ENCODE measurements around the gene OGT.
"Not testable (repeated sequence)": the region's sequence is repeated elsewhere in the genome, so short reads cannot be mapped to it uniquely, and the experiment has no call there.

Gene OGT

DNA sequence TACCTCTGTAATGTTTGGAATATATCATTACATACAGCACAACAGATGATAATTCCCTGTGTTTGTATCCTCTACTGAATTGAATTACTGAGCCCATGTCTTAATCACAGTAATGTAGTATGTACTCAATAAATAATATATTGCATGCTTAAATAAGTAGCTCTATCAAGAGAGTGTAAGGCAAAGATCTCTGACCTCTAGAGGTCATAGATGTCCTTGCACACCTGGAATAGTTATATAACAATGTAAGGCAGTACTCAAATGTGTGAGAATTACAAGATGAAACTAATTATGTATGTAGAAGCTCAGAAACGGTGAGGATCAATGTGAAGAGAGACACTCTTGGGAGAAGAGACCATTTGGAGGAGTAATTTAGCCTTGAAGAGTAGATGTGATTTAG is 31.0 kb downstream of the OGT start:
- TF ChIP-seq, protein P1, sequence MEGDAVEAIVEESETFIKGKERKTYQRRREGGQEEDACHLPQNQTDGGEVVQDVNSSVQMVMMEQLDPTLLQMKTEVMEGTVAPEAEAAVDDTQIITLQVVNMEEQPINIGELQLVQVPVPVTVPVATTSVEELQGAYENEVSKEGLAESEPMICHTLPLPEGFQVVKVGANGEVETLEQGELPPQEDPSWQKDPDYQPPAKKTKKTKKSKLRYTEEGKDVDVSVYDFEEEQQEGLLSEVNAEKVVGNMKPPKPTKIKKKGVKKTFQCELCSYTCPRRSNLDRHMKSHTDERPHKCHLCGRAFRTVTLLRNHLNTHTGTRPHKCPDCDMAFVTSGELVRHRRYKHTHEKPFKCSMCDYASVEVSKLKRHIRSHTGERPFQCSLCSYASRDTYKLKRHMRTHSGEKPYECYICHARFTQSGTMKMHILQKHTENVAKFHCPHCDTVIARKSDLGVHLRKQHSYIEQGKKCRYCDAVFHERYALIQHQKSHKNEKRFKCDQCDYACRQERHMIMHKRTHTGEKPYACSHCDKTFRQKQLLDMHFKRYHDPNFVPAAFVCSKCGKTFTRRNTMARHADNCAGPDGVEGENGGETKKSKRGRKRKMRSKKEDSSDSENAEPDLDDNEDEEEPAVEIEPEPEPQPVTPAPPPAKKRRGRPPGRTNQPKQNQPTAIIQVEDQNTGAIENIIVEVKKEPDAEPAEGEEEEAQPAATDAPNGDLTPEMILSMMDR (IDR thresholded peaks at IDR 0.05; ENCODE audit: low read depth, low read length, missing control alignments) = no peak
- DNase-seq (ENCODE audit: low read depth) = no peak
- no peak overlapping the region for H3K4me3 ChIP-seq (ENCODE audit: low read depth, low read length)
- in situ Hi-C loops (cut with HindIII; ENCODE audit: low sequenced_read_pairs) = no loop called here

DNA sequence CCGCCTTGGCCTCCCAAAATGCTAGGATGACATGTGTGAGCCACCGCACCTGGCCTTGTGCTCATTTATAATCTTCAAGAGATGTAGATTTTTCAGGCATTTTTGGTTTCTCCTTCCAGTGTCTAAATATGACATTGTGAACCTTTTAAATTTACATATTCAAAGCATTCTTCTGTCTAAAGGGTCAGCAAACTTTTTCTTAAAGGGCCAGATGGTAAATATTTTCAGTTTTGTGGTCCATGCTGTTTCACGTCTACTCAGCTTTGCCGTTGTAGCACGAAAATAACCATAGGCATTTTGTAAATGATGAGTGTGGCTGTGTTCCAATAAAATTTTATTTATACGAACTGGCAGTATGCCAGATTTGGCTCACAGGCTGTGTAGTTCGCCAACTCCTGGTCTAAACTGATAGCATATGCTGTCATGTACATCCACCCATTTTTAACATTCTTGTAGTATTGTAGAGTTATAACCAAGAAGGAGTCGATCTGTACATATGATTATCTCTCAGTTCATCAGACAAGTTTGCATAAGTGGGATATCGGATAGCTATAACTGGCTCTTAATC is 32.7 kb downstream of the OGT start:
- no peak for DNase-seq (ENCODE audit: low read depth)
- TF ChIP-seq, protein P1 (IDR thresholded peaks at IDR 0.05; ENCODE audit: low read depth, low read length, missing control alignments) = no peak
- no peak overlapping the region for H3K4me3 ChIP-seq (ENCODE audit: low read depth, low read length)
- in situ Hi-C loops (cut with HindIII; ENCODE audit: low sequenced_read_pairs) = no loop called here

DNA sequence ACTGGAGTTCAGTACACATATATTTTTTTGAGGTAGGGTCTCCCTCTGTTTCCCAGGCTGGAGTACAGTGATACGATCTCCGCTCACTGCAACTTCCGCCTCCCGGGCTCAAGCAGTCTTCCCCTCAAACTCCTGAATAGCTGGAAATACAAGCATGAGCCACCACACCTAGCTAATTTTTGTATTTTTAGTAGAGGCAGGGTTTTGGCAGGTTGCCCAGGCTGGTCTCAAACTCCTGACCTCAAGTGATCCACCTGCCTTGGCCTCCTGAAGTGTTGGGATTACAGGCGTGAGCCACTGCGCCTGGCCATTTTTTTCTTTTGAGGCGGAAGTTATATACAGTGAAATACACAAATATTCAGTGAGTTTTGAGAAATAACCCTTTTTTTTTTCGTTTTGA is 38.5 kb downstream of the OGT start:
- in situ Hi-C loops (cut with HindIII; ENCODE audit: low sequenced_read_pairs); H3K4me3 ChIP-seq (ENCODE audit: low read depth, low read length); DNase-seq (ENCODE audit: low read depth): not testable (repeated sequence)

DNA sequence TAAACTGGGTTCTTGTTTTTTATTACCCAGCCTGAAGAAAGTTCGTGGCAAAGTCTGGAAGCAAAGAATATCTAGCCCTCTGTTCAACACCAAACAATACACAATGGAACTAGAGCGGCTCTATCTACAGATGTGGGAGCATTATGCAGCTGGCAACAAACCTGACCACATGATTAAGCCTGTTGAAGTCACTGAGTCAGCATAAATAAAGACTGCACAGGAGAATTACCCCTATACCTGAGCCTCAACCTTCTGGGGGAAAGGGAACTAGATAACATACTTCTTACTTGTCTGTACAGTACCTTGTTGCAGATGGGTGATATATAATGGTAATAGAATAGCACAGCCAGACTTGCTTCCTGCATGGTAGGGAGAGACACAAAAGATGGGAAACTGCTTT is 40.7 kb downstream of the OGT start:
- TF ChIP-seq, protein P1 (IDR thresholded peaks at IDR 0.05; ENCODE audit: low read depth, low read length, missing control alignments) = no peak
- no peak overlapping the region for H3K4me3 ChIP-seq (ENCODE audit: low read depth, low read length)
- in situ Hi-C loops (cut with HindIII; ENCODE audit: low sequenced_read_pairs) = no loop called here
- DNase-seq (ENCODE audit: low read depth) = no peak

DNA sequence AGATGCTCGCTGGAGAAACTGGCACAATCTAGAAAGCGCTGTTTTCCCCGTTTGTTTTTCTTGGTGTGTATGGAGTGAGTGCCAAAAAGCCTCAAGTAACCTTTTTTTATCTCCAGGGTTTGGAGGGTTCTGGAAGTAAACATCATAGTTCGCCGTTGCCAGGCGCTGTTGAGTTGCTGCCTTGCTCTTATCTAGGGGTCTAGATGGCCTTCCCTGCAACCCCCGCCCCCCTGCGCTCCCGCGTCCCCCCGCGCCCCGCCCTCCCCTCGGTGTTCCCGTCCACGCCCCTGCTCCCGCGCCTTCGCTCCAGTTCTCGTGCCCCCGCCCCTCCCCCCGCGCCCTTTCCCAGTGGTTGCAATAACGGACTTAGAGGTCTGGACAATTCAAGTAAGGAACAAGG is 44.8 kb downstream of the OGT start:
- in situ Hi-C loops (cut with HindIII; ENCODE audit: low sequenced_read_pairs) = no loop called here

DNA sequence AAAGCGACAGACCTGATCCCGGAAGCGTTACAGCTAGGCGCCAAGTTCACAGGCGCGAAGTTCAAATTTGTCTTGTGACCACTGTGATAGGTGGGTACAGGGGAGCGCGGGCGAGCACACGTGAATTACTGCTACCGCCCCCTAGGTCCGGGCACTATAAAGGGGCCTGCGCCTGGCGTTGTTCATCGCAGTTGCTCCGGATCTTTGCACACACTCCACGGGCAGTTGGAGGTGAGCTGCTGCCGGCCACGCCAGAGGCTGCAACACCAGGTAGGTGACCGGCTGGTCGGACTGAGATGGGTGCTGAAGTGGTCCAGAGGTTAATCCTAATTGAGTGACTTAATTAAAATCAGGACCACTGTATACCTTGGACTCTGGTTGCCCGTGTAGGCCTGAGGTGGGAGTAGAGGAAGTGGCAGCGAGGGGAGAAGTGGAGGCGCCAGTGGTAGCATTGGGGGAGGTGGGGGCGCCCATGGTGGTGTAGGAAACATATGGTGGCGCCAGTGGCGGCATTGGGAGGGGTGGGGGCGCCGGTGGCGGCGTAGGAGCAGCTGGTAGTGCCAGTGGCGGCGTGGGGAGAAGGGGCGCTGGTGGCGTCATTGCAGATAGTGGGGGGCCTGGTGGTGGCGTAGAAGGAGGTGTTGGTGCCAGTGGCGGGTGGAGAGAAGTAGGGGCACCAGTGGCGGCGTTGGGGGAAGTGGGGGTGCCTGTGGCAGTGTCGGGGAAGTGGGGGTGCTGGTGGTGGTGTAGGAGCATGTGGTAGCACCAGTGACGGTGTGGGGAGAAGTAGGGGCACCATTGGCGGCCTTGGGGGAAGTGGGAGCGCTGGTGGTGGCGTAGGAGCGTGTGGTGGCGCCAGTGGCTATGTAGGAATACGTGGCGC is 45.6 kb downstream of the OGT start, which contains the start of gene GCNA:
GCNA (plus strand) TSS at position 185 of the 883 bp plus-strand sequence. CDS start 2,385 bp downstream, outside the sequence.
- in situ Hi-C loops (cut with HindIII; ENCODE audit: low sequenced_read_pairs) = no loop called here
- no peak within 1 kb of the TSS for H3K4me3 ChIP-seq (ENCODE audit: low read depth, low read length)
- DNase-seq (ENCODE audit: low read depth) = no peak
- TF ChIP-seq, protein P1 (IDR thresholded peaks at IDR 0.05; ENCODE audit: low read depth, low read length, missing control alignments) = no peak

More for the DNA sequence above, 44.8 kb downstream of the OGT start:
- DNase-seq (ENCODE audit: low read depth) = no peak
- H3K4me3 ChIP-seq (ENCODE audit: low read depth, low read length) = no peak overlapping the region
- TF ChIP-seq, protein P1 (IDR thresholded peaks at IDR 0.05; ENCODE audit: low read depth, low read length, missing control alignments) = no peak
